NCI-H2081 (cell line): ENCODE results near the gene EDC3.
"Not testable (repeated sequence)": the region's sequence is repeated elsewhere in the genome, so short reads cannot be mapped to it uniquely, and the experiment has no call there.

Source experiments
- DNase-seq, 2 experiments: peaks; one replicate each; lab custom pipeline; 2025; lab: John Stamatoyannopoulos, UW

Gene EDC3

GRCh38 chr15:74695597-74696397 lies at the start of gene EDC3:
Gene EDC3 (minus strand): TSS chr15:74696024. CDS start chr15:74675124, 20,900 bp downstream.
- DNase-seq: peak; percentile 74 to 84

GRCh38 chr15:74742422-74742821 lies 46.6 kb upstream of the EDC3 start:
- DNase-seq: no peak

GRCh38 chr15:74738239-74738638 lies 42.4 kb upstream of the EDC3 start:
- DNase-seq: not testable (repeated sequence)

GRCh38 chr15:74735305-74735704 lies 39.5 kb upstream of the EDC3 start:
- DNase-seq: no peak

GRCh38 chr15:74733269-74733668 lies 37.4 kb upstream of the EDC3 start:
- no peak for DNase-seq

- no peak for DNase-seq
Observed at GRCh38 chr15:74732846-74733245, 37.0 kb upstream of the EDC3 start.

- no peak for DNase-seq
Observed at GRCh38 chr15:74730619-74731316, 34.9 kb upstream of the EDC3 start.

GRCh38 chr15:74729372-74729771 lies 33.5 kb upstream of the EDC3 start:
- DNase-seq: not testable (repeated sequence)

- not testable (repeated sequence) for DNase-seq
Observed at GRCh38 chr15:74728699-74729098, 32.9 kb upstream of the EDC3 start.

GRCh38 chr15:74727727-74728126 lies 31.9 kb upstream of the EDC3 start:
- DNase-seq: no peak

GRCh38 chr15:74726774-74727164 lies 30.9 kb upstream of the EDC3 start:
- no peak for DNase-seq

- peak in 1 of 2 experiments; percentile 37 for DNase-seq
Observed at GRCh38 chr15:74725845-74726773, 30.3 kb upstream of the EDC3 start.

GRCh38 chr15:74725225-74725774 lies 29.5 kb upstream of the EDC3 start, which contains the start of gene CYP1A1:
Gene CYP1A1 (minus strand): TSS chr15:74725528. CDS start chr15:74723097, 2,431 bp downstream.
- peak in 1 of 2 experiments; percentile 16 for DNase-seq

- no peak for DNase-seq
Observed at GRCh38 chr15:74724570-74725224, 28.9 kb upstream of the EDC3 start.

GRCh38 chr15:74723754-74724334 lies 28.0 kb upstream of the EDC3 start:
- DNase-seq: peak; percentile 49 to 69

- DNase-seq: no peak
Observed at GRCh38 chr15:74723187-74723586, 27.4 kb upstream of the EDC3 start.

- DNase-seq: no peak
Observed at GRCh38 chr15:74722591-74722990, 26.8 kb upstream of the EDC3 start.

- DNase-seq: no peak
Observed at GRCh38 chr15:74716651-74717050, 20.8 kb upstream of the EDC3 start.

- DNase-seq: no peak
Observed at GRCh38 chr15:74712311-74712710, 16.5 kb upstream of the EDC3 start.

- no peak for DNase-seq
Observed at GRCh38 chr15:74710319-74711094, 14.7 kb upstream of the EDC3 start.
